Thoracic aorta (tissue), 2 donors: Measurements from ENCODE around the gene PPP1R13B. TPM values are rescaled to one million over a fixed set of nuclear protein-coding genes. Genes with fewer than 3 reads are reported as not detected.

ENCODE experiments used
- ATAC-seq: fragments of 150-250 bp; one replicate; pipeline ENCODE4 v1.8.0; 2017; ENCODE audit warnings: low read depth; ENCODE audit not compliant: insufficient number of reproducible peaks, low FRiP score
- DNase-seq: peaks from one replicate; pipeline ENCODE4 v3.0.0-alpha.2; 2020; ENCODE audit warnings: low spot score
- H3K27ac ChIP-seq, 2 donors: fragments of 200-600 bp; sonication (generic); 1 replicate in 1 of 2; 2 replicates in 1 of 2; pipeline ENCODE4 v1.5.1; 2016; ENCODE audit warnings: mild to moderate bottlenecking in 2 of 2, moderate library complexity in 2 of 2
- H3K27me3 ChIP-seq: fragments of 200-600 bp; sonication (generic); replicated peaks from 2 replicates; pipeline ENCODE4 v1.6.0; 2016; ENCODE audit warnings: mild to moderate bottlenecking; ENCODE audit not compliant: insufficient read depth
- H3K36me3 ChIP-seq: fragments of 200-600 bp; sonication (generic); one replicate; pipeline ENCODE4 v1.5.1; 2016
- H3K4me1 ChIP-seq, 2 donors: fragments of 200-600 bp; sonication (generic); 1 replicate in 1 of 2; 2 replicates in 1 of 2; pipeline versions ENCODE4 v1.5.1 to v1.6.0; 2016; ENCODE audit warnings: low read depth in 2 of 2, mild to moderate bottlenecking in 1 of 2; ENCODE audit not compliant: control insufficient read depth in 1 of 2
- H3K4me3 ChIP-seq: fragments of 200-600 bp; sonication (generic); 2 replicates; pipeline ENCODE4 v1.5.1; 2016; ENCODE audit warnings: mild to moderate bottlenecking
- H3K9me3 ChIP-seq: fragments of 200-600 bp; sonication (generic); 2 replicates; pipeline ENCODE4 v1.5.1; 2016
- total RNA-seq, 2 donors: library from RNA; depleted of rRNA; stranded (reverse); fragments of >200 nt; gene quantifications; one replicate each; pipeline versions ENCODE4 v1.1.0 to v1.2.3, GENCODE V29; 2016
- TF ChIP-seq, protein P1 (sequence below): fragments of 200-600 bp; sonication (generic); IDR thresholded peaks from one replicate; pipeline ENCODE4 v1.5.1; 2019; ENCODE audit warnings: antibody characterized with exemption

Gene PPP1R13B
- total RNA-seq, 2 donors from 2014 or later, result 10.7 to 15.3 TPM

DNA sequence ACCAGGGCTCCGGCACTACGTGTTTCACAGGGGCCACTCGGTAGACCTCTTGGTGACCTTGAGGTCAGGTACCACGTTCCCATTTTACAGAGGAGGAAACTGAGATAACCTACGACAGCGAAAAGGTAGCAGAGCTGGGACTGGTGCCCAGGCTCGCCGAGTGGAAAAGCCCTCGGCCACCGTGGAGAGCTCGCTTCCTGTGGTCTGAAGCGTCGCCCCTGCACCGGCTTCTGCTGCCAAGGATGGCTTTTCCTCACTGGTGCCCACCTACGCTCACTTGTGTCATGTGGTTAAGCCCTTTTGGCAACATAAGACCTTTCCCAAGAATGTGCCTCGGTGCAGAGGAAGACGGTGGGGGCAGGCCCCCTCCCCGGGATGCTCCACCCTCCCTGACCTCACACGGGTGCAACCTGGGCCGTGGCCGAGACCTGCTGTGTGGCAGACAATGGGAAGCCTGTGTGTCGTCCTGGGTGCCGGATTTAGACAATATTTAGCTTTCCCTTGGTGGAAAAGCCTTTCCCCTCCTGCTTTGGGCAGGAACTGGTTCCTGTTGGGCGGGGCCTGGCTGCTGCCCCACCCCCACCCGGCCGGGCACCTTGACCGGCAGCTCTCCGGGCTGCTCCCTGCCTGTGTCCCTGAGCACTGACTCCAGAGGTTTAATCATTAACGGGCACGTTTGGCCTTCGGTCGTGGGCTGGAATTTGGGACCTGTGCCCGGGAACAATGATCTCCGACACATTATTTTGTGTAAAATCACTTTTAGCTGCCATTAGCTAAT is 32.4 kb upstream of the PPP1R13B start:
- no peaks in the 10 kb centered on the region for H3K36me3 ChIP-seq
- H3K9me3 ChIP-seq, result no peaks in the 10 kb centered on the region
- DNase-seq, result no peak
- ATAC-seq, result no peak
- H3K4me3 ChIP-seq, result peak overlapping the region; percentile 62
- no peaks in the 10 kb centered on the region for H3K27me3 ChIP-seq
- TF ChIP-seq, protein P1, sequence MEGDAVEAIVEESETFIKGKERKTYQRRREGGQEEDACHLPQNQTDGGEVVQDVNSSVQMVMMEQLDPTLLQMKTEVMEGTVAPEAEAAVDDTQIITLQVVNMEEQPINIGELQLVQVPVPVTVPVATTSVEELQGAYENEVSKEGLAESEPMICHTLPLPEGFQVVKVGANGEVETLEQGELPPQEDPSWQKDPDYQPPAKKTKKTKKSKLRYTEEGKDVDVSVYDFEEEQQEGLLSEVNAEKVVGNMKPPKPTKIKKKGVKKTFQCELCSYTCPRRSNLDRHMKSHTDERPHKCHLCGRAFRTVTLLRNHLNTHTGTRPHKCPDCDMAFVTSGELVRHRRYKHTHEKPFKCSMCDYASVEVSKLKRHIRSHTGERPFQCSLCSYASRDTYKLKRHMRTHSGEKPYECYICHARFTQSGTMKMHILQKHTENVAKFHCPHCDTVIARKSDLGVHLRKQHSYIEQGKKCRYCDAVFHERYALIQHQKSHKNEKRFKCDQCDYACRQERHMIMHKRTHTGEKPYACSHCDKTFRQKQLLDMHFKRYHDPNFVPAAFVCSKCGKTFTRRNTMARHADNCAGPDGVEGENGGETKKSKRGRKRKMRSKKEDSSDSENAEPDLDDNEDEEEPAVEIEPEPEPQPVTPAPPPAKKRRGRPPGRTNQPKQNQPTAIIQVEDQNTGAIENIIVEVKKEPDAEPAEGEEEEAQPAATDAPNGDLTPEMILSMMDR, result no peak
- H3K4me1 ChIP-seq, result peaks cover 16 to 26% of the 10 kb centered on the region in 2 donors
- peak overlapping the region; percentile 45 to 64 for H3K27ac ChIP-seq

DNA sequence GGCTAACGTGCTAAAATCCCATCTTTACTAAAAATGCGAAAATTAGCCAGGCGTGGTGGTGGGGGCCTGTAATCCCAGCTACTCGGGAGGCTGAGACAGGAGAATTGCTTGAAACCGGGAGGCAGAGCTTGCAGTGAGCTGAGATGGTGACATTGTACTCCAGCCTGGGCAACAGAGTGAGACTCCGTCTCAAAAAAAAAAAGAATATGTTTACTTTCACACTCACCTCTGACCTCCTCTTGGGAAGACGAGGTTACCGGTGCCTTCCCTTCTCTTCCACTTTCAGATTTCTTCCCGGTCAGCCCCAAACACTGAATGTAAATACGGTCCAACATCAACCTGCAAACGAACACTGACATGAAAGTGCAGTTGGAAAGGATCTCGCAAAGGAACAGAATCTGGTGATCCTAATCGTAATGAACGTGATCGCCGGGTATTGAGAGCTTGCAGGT is 31.8 kb upstream of the PPP1R13B start:
- TF ChIP-seq, protein P1, result no peak
- Histone ChIP-seq H3K27ac (no peak overlapping the region), H3K36me3 (no peaks in the 10 kb centered on the region), H3K4me1 (peaks cover 16 to 26% of the 10 kb centered on the region in 2 donors), H3K27me3 (no peaks in the 10 kb centered on the region), H3K4me3 (no peak overlapping the region), H3K9me3 (no peaks in the 10 kb centered on the region)
- no peak for ATAC-seq
- no peak for DNase-seq

DNA sequence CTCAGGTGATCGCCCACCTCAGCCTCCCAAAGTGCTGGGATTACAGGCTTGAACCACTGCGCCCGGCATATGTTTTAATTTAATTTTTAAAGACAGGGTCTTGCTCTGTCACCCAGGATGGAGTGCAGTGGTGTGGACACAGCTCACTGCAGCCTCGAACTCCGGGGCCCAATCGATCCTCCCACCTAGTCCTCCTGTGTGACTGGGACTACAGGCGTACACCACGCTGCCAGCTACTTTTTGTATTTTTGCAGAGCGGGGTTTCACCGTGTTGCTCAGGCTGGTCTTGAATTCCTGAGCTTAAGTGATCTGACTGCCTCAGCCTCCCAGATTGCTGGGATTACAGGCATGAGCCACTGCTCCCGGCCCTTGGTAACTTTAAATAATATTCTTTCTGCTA is 30.8 kb upstream of the PPP1R13B start:
- no peak overlapping the region for H3K27ac ChIP-seq
- TF ChIP-seq, protein P1, result no peak
- DNase-seq (no peak), ATAC-seq (no peak)
- H3K4me3 ChIP-seq, result no peak overlapping the region
- no peaks in the 10 kb centered on the region for H3K9me3 ChIP-seq
- no peaks in the 10 kb centered on the region for H3K36me3 ChIP-seq
- H3K27me3 ChIP-seq, result no peaks in the 10 kb centered on the region
- H3K4me1 ChIP-seq, result peaks cover 16 to 26% of the 10 kb centered on the region in 2 donors

DNA sequence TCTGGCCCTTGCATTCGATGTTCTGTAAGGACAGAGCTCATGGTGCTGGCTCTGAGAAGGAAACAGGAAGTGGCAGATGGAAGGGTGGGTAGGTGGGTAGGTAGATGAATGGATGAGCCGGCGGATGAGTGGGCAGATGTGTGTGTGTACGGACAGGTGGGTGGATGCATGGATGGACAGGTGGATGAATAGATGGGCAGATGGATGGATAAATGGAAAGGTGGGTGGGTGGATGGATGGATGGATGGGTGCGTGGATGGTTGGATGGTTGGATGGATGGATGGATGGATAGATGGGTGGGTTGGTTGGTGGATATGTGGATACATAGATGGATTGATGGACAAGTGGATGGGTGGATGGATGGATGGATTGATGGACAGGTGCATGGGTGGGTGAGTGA is 27.6 kb upstream of the PPP1R13B start:
- TF ChIP-seq, protein P1, result no peak
- Histone ChIP-seq H3K27ac (no peak overlapping the region), H3K36me3 (no peaks in the 10 kb centered on the region), H3K27me3 (no peaks in the 10 kb centered on the region), H3K4me3 (no peak overlapping the region), H3K4me1 (peaks cover 14 to 20% of the 10 kb centered on the region in 2 donors), H3K9me3 (no peaks in the 10 kb centered on the region)
- DNase-seq (no peak), ATAC-seq (no peak)

DNA sequence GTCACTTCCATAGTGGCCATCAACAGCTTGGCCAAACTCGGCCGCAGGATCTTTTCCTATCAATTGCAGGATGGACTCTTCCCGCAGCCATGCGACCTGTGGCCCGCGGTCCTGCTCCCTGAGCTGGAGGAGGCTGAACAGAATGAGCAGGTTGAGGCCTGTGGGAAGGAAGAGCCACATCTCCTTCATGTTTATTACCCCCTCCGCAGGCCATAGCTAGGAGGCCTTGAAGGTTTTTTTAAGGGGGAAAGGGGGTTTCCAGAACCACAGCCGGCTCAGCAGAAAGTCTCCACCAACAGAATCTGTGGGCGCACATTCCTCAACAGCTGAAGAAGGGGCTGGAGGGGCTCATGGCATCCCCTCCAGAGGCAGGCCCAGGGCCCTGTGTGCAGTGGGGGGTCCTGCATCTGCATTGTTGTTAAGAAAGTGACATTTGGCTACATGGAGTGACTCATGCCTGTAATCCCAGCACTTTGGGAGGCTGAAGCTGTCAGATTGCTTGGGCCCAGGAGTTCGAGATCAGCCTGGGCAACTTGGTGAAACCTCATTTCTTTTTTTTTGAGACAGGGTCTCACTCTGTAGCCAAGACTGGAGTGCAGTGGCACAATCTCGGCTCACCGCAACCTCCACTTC is 25.2 kb upstream of the PPP1R13B start:
- DNase-seq (no peak), ATAC-seq (no peak)
- Histone ChIP-seq H3K4me3 (peak overlapping the region; percentile 72), H3K4me1 (peaks cover 8 to 18% of the 10 kb centered on the region in 2 donors), H3K27me3 (no peaks in the 10 kb centered on the region), H3K27ac (peak overlapping the region in 1 of 2 donors; percentile 10), H3K9me3 (no peaks in the 10 kb centered on the region), H3K36me3 (no peaks in the 10 kb centered on the region)
- TF ChIP-seq, protein P1, result no peak
